PC-3 (cell line): ENCODE data around the gene TMEM201. TPM values are rescaled to one million over a fixed set of nuclear protein-coding genes. Genes with fewer than 3 reads are reported as not detected.

Experiments
- ATAC-seq: fragments of 200-7000 bp; cut with Tn5 transposase; 2 replicates; pipeline ENCODE4 v1.9.1; 2020; ENCODE audit warnings: mild to moderate bottlenecking, moderate library complexity
- BruUV-seq: library from RNA; stranded (reverse); fragments of 400-500 nt; replicated peaks from 2 replicates; lab custom pipeline; 2021; lab: Mats Ljungman, UMichigan
- CTCF ChIA-PET: fragments of 300-600 bp; sonication (Branson Sonifier 250); formaldehyde crosslinking; loops from one replicate; lab custom pipeline; 2022; ENCODE audit warnings: antibody characterized with exemption; lab: Charles Lee
- POLR2A ChIA-PET: fragments of 300-600 bp; sonication (Branson Sonifier 250); formaldehyde crosslinking; loops from one replicate; lab custom pipeline; 2022; ENCODE audit warnings: antibody characterized with exemption; ENCODE audit not compliant: unreplicated experiment; lab: Charles Lee
- DNase-seq: peaks from one replicate; pipeline ENCODE4 v3.0.0-alpha.2; 2015
- H2AFZ ChIP-seq: fragments of 300-600 bp; sonication (generic); 2 replicates; pipeline ENCODE4 v1.6.0; 2016; ENCODE audit warnings: antibody characterized with exemption, low read length
- H3F3A ChIP-seq: fragments of 300-600 bp; sonication (generic); one replicate; pipeline ENCODE4 v1.6.0; 2017; ENCODE audit warnings: antibody characterized with exemption, low read length, control low read depth, mild to moderate bottlenecking; ENCODE audit not compliant: unreplicated experiment
- H3K27ac ChIP-seq: fragments of 300-600 bp; sonication (generic); 2 replicates; pipeline ENCODE4 v1.5.1; 2016; ENCODE audit warnings: mild to moderate bottlenecking, low read length
- H3K27me3 ChIP-seq: fragments of 300-600 bp; sonication (generic); 2 replicates; pipeline ENCODE4 v1.6.1; 2016; ENCODE audit warnings: low read length, mixed read lengths
- H3K36me3 ChIP-seq: fragments of 300-600 bp; sonication (generic); 2 replicates; pipeline ENCODE4 v1.6.1; 2016; ENCODE audit warnings: low read depth, mixed run types, low read length, mixed read lengths
- H3K4me1 ChIP-seq: fragments of 300-600 bp; sonication (generic); 2 replicates; pipeline ENCODE4 v1.5.1; 2016; ENCODE audit warnings: low read length; ENCODE audit not compliant: insufficient read depth
- H3K4me2 ChIP-seq: fragments of 300-600 bp; sonication (generic); 2 replicates; pipeline ENCODE4 v1.6.0; 2016; ENCODE audit warnings: low read length
- H3K4me3 ChIP-seq: fragments of 300-600 bp; sonication (generic); 2 replicates; pipeline ENCODE4 v1.5.1; 2016; ENCODE audit warnings: mild to moderate bottlenecking, low read length, mixed read lengths
- H3K79me2 ChIP-seq: fragments of 300-600 bp; sonication (generic); 2 replicates; pipeline ENCODE4 v1.6.1; 2017; ENCODE audit warnings: low read length, mixed read lengths
- H3K9ac ChIP-seq: fragments of 300-600 bp; sonication (generic); 2 replicates; pipeline ENCODE4 v1.6.0; 2016; ENCODE audit warnings: mild to moderate bottlenecking, low read length
- H3K9me2 ChIP-seq: fragments of 300-600 bp; sonication (generic); replicated peaks from 2 replicates; pipeline ENCODE4 v1.6.1; 2016; ENCODE audit warnings: mixed run types, low read length, mixed read lengths
- H3K9me3 ChIP-seq: fragments of 300-600 bp; sonication (generic); 2 replicates; pipeline ENCODE4 v1.6.1; 2016; ENCODE audit warnings: low read length, mixed read lengths
- H4K20me1 ChIP-seq: fragments of 300-600 bp; sonication (generic); 2 replicates; pipeline ENCODE4 v1.6.1; 2016; ENCODE audit warnings: low read length, mixed read lengths
- EZH2 ChIP-seq: fragments of 300-600 bp; sonication (generic); IDR thresholded peaks from one replicate; pipeline ENCODE4 v1.6.1; 2017; ENCODE audit warnings: antibody characterized with exemption, mild to moderate bottlenecking, low read length; ENCODE audit not compliant: unreplicated experiment
- EZH2phosphoT487 ChIP-seq: fragments of 300-600 bp; sonication (generic); IDR thresholded peaks from 2 replicates; pipeline ENCODE4 v1.6.1; 2018; ENCODE audit warnings: mild to moderate bottlenecking, antibody characterized with exemption, low read length, borderline replicate concordance
- intact Hi-C: fragments of 100-400 bp; cut with micrococcal nuclease; formaldehyde crosslinking; loops from 2 replicates; pipeline ENCODE4 v1.9.0; 2023
- total RNA-seq: library from RNA; depleted of rRNA; stranded (reverse); fragments of >200 nt; gene quantifications from 2 replicates; pipeline ENCODE4 v1.2.3, GENCODE V29; 2014
- TF ChIP-seq, protein P1 (sequence below): fragments of 300-600 bp; sonication (generic); conservative IDR thresholded peaks from 2 replicates; pipeline ENCODE4 v1.5.1; 2017; ENCODE audit warnings: antibody characterized with exemption, low read depth, mild to moderate bottlenecking, low read length

Gene TMEM201
- total RNA-seq, 1 experiment from 2014 or later: 13.8 TPM

DNA sequence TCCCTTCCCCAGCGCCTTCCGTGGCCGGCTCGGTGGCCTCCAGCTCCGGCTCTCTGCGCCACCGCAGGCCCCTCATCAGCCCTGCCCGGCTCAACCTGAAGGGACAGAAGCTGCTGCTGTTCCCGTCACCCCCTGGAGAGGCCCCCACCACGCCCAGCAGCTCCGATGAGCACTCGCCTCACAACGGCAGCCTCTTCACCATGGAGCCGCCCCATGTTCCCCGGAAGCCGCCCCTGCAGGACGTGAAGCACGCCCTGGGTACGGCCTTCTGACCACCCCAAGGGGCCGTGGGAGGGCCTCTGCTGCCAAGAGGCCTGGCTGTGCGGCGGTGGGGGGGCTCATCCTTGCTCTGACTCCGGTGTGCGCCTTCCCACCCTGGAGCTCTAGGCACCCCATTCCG is 21.8 kb downstream of the TMEM201 start:
- H3K27ac ChIP-seq: no peak overlapping the region
- H3K27me3 ChIP-seq: no peaks in the 10 kb centered on the region
- H4K20me1 ChIP-seq: no peaks in the 10 kb centered on the region
- intact Hi-C loops: no loop called here
- BruUV-seq: no TSS peak
- H3K4me1 ChIP-seq: no peaks in the 10 kb centered on the region
- CTCF ChIA-PET: interaction anchor here (0.6 kb wide), 1 partner anchor 212 kb away, joined by 3 read pairs; no protein-coding TSS in a partner anchor
- no peaks in the 10 kb centered on the region for H3F3A ChIP-seq
- DNase-seq (no peak), ATAC-seq (no peak)
- no peak overlapping the region for H3K4me3 ChIP-seq
- H2AFZ ChIP-seq: no peak overlapping the region
- no peaks in the 10 kb centered on the region for H3K79me2 ChIP-seq
- no peak overlapping the region for H3K9ac ChIP-seq
- no peaks in the 10 kb centered on the region for H3K9me2 ChIP-seq
- POLR2A ChIA-PET: no interaction called here
- H3K36me3 ChIP-seq: peaks cover 3% of the 10 kb centered on the region; the same call in 1 of the 2 replicates
- TF ChIP-seq, protein P1, sequence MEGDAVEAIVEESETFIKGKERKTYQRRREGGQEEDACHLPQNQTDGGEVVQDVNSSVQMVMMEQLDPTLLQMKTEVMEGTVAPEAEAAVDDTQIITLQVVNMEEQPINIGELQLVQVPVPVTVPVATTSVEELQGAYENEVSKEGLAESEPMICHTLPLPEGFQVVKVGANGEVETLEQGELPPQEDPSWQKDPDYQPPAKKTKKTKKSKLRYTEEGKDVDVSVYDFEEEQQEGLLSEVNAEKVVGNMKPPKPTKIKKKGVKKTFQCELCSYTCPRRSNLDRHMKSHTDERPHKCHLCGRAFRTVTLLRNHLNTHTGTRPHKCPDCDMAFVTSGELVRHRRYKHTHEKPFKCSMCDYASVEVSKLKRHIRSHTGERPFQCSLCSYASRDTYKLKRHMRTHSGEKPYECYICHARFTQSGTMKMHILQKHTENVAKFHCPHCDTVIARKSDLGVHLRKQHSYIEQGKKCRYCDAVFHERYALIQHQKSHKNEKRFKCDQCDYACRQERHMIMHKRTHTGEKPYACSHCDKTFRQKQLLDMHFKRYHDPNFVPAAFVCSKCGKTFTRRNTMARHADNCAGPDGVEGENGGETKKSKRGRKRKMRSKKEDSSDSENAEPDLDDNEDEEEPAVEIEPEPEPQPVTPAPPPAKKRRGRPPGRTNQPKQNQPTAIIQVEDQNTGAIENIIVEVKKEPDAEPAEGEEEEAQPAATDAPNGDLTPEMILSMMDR: no peak
- no peak for TF ChIP-seq EZH2phosphoT487
- no peak for TF ChIP-seq EZH2
- H3K9me3 ChIP-seq: no peaks in the 10 kb centered on the region
- H3K4me2 ChIP-seq: no peak overlapping the region

DNA sequence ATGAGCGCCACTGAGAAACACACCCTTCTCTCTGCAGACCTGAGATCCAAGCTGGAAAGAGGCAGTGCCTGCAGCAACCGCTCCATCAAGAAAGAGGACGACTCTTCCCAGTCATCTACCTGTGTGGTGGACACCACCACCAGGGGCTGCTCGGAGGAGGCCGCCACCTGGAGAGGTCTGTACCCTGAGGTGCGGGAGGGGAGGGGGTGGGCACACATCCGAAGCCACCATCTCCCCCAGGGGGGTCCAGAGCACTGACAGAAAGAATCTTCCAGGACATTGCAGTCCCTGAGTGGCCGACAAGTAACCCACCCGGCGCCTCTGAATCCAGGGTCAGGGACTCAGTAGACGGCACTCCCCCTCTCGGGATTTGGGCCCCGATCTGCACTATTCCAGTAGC is 23.0 kb downstream of the TMEM201 start:
- no peak overlapping the region for H3K4me2 ChIP-seq
- H3K79me2 ChIP-seq: no peaks in the 10 kb centered on the region
- H3K4me3 ChIP-seq: no peak overlapping the region
- TF ChIP-seq EZH2phosphoT487: no peak
- TF ChIP-seq, protein P1: no peak
- no peak for TF ChIP-seq EZH2
- no TSS peak for BruUV-seq
- no peaks in the 10 kb centered on the region for H3K4me1 ChIP-seq
- H3K9me3 ChIP-seq: no peaks in the 10 kb centered on the region
- no peaks in the 10 kb centered on the region for H3K27me3 ChIP-seq
- H3K27ac ChIP-seq: no peak overlapping the region
- ATAC-seq: no peak
- H3F3A ChIP-seq: no peaks in the 10 kb centered on the region
- no peaks in the 10 kb centered on the region for H4K20me1 ChIP-seq
- H3K9me2 ChIP-seq: no peaks in the 10 kb centered on the region
- ChIA-PET CTCF (no interaction called here), POLR2A (no interaction called here)
- H3K9ac ChIP-seq: no peak overlapping the region
- no peak overlapping the region for H2AFZ ChIP-seq
- H3K36me3 ChIP-seq: peaks cover 3% of the 10 kb centered on the region; the same call in 1 of the 2 replicates
- DNase-seq: no peak
- intact Hi-C loops: no loop called here

DNA sequence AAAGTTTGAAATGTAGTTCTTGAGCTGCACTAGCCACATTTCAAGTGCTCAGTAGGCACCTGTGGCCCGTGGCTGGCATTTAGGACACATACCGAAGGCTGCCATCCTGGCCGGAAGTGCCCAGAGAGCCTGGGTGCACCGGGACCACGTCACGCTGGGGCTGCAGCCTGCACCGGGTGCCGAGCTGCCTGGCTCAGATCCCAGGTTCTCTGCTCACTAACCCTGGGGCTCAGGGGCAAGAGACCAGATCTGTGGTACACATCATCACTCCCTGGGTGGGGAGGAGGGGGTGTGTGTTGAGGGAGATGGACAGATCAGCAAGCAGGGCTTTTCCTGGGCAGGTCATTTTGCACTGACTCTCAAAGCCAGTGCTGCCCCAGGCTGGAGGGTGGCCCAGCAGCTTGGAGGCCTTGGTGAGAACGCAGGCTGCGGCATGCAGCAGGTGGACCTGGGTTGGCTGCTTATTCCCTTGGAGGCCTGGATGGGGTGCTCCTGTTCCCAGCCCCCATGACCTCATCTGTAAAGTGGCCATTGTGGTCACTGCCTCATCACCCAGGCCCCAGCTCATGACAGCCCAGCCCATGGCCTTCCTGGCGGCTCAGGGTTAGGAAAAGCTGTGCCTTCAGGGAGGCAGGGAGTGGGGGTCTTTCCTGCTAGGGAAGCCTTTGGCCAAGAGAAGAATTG is 23.6 kb downstream of the TMEM201 start:
- ATAC-seq: no peak
- POLR2A ChIA-PET: no interaction called here
- Histone ChIP-seq H3K36me3 (peaks cover 3% of the 10 kb centered on the region; the same call in 1 of the 2 replicates), H3K4me3 (no peak overlapping the region), H3K9ac (no peak overlapping the region), H2AFZ (no peak overlapping the region), H4K20me1 (no peaks in the 10 kb centered on the region), H3K4me2 (no peak overlapping the region), H3K27ac (no peak overlapping the region), H3K27me3 (no peaks in the 10 kb centered on the region), H3K79me2 (no peaks in the 10 kb centered on the region), H3K4me1 (no peaks in the 10 kb centered on the region), H3F3A (no peaks in the 10 kb centered on the region), H3K9me2 (no peaks in the 10 kb centered on the region), H3K9me3 (no peaks in the 10 kb centered on the region)
- intact Hi-C loops: no loop called here
- DNase-seq: no peak
- TF ChIP-seq EZH2 (no peak), EZH2phosphoT487 (no peak)
- TF ChIP-seq, protein P1: no peak
- CTCF ChIA-PET: no interaction called here
- no TSS peak for BruUV-seq
